Fibroblast of lung (primary cell): ENCODE measurements around the gene MILR1. TPM values are rescaled to one million over a fixed set of nuclear protein-coding genes. Genes with fewer than 3 reads are reported as not detected.

Experiments used
- DNase-seq, 2 donors: peaks; one replicate each; pipeline versions ENCODE4 v3.0.0 to v3.0.0-alpha.2; 2010; ENCODE audit warnings: low read depth in 2 of 2
- H2AFZ ChIP-seq: 2 replicates; pipeline ENCODE4 v1.5.1; 2012; ENCODE audit warnings: low read length, control low read depth, inconsistent platforms
- H3K27ac ChIP-seq: 2 replicates; pipeline ENCODE4 v1.5.1; 2011; ENCODE audit warnings: low read length, control low read depth; ENCODE audit not compliant: insufficient read depth
- H3K27me3 ChIP-seq: 2 replicates; pipeline ENCODE4 v1.5.1; 2011; ENCODE audit warnings: mild to moderate bottlenecking, low read length; ENCODE audit not compliant: control insufficient read depth, insufficient read depth
- H3K36me3 ChIP-seq: 2 replicates; pipeline ENCODE4 v1.5.1; 2011; ENCODE audit warnings: low read length; ENCODE audit not compliant: control insufficient read depth, insufficient read depth
- H3K4me1 ChIP-seq: 2 replicates; pipeline ENCODE4 v1.5.1; 2011; ENCODE audit warnings: low read length; ENCODE audit not compliant: control insufficient read depth, insufficient read depth; ENCODE audit errors: extremely low read depth
- H3K4me2 ChIP-seq: 2 replicates; pipeline ENCODE4 v1.5.1; 2011; ENCODE audit warnings: low read length, control low read depth; ENCODE audit not compliant: insufficient read depth; ENCODE audit errors: extremely low read depth
- H3K4me3 ChIP-seq, 4 experiments: fragments of 200-600 bp in 1 of 4; sonication (generic) in 1 of 4; replicated peaks in 1 of 4; 2 replicates each; pipeline ENCODE4 v1.5.1; 2011 to 2016; ENCODE audit warnings: low read length in 4 of 4, low read depth in 3 of 4, mild to moderate bottlenecking in 3 of 4, control low read depth in 2 of 4, inconsistent platforms in 1 of 4, mixed read lengths in 1 of 4; ENCODE audit not compliant: insufficient read depth in 1 of 4; ENCODE audit errors: control extremely low read depth in 1 of 4
- H3K79me2 ChIP-seq: 2 replicates; pipeline ENCODE4 v1.5.1; 2012; ENCODE audit warnings: mild to moderate bottlenecking, low read length, inconsistent platforms; ENCODE audit not compliant: control insufficient read depth, insufficient read depth
- H3K9ac ChIP-seq: 2 replicates; pipeline ENCODE4 v1.5.1; 2011; ENCODE audit warnings: mild to moderate bottlenecking, low read length, control low read depth; ENCODE audit not compliant: insufficient read depth
- H3K9me3 ChIP-seq: 2 replicates; pipeline ENCODE4 v1.5.1; 2012; ENCODE audit warnings: low read depth, low read length; ENCODE audit not compliant: control insufficient read depth, insufficient read depth
- H4K20me1 ChIP-seq: 2 replicates; pipeline ENCODE4 v1.5.1; 2011; ENCODE audit warnings: low read length; ENCODE audit not compliant: control insufficient read depth, insufficient read depth; ENCODE audit errors: extremely low read depth
- EZH2 ChIP-seq: IDR thresholded peaks from 2 replicates; pipeline ENCODE4 v1.5.1; 2012; ENCODE audit warnings: low read length, control low read depth, mild to moderate bottlenecking; ENCODE audit errors: missing control alignments
- polyA plus RNA-seq, 2 donors: library from polyadenylated mRNA; depleted of rRNA in 1 of 2; stranded (reverse) in 1 of 2; unstranded in 1 of 2; fragments of >200 nt; gene quantifications; 2 replicates each; pipeline ENCODE4 v1.2.1, GENCODE V29; 2011 to 2012; ENCODE audit warnings: missing spikeins in 1 of 2
- total RNA-seq: library from RNA; depleted of rRNA; stranded (reverse); fragments of >200 nt; gene quantifications from 2 replicates; pipeline ENCODE4 v1.2.1, GENCODE V29; 2014
- TF ChIP-seq, protein P1 (sequence below), 2 donors: IDR thresholded peaks in 1 of 2; conservative IDR thresholded peaks in 1 of 2; 1 replicate in 1 of 2; 2 replicates in 1 of 2; pipeline ENCODE4 v1.5.1; 2011 to 2012; ENCODE audit warnings: low read length in 2 of 2, control low read depth in 1 of 2, inconsistent platforms in 1 of 2, low read depth in 1 of 2, mild to moderate bottlenecking in 1 of 2

Gene MILR1
- total and polyA plus RNA-seq, 2 donors (not counting 1 experiment from before 2014, with no cell fraction given), result 9.1 to 11.6 TPM

DNA sequence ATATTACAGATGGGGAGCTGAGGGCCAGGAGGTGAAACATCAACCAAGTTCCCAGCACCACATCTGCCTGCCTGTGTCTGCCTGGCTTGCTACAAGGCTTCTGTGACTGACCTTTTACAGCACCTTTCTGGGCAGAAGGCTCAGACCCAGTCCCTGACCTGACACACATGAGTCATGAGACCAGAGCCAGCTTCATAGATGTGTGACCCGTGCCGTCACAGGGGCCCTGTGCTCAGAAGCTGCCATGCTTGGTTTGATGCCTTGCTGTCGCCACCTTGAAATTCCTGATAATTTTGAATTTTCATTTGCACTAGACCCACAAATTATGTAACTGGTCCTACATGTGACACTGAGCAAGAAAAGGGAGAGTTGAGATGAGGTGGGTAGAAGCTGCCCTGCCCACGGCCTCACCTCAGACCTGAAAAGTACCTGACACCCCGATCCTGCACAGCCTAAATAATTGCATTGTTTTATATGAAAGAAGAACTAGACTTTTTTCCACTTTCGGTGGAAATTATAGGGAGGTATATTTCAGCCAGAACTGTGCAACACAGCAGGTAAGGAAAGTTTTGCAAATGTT, 44.9 kb upstream of the MILR1 start:
- Histone ChIP-seq H3K4me1 (no peaks in the 10 kb centered on the region), H3K27ac (no peak overlapping the region), H3K9me3 (no peaks in the 10 kb centered on the region), H3K4me3 (no peak overlapping the region), H3K79me2 (no peaks in the 10 kb centered on the region), H3K27me3 (no peaks in the 10 kb centered on the region), H4K20me1 (no peaks in the 10 kb centered on the region), H3K4me2 (no peak overlapping the region), H2AFZ (no peak overlapping the region), H3K36me3 (no peaks in the 10 kb centered on the region), H3K9ac (no peak overlapping the region)
- no peak for DNase-seq
- TF ChIP-seq, protein P1, sequence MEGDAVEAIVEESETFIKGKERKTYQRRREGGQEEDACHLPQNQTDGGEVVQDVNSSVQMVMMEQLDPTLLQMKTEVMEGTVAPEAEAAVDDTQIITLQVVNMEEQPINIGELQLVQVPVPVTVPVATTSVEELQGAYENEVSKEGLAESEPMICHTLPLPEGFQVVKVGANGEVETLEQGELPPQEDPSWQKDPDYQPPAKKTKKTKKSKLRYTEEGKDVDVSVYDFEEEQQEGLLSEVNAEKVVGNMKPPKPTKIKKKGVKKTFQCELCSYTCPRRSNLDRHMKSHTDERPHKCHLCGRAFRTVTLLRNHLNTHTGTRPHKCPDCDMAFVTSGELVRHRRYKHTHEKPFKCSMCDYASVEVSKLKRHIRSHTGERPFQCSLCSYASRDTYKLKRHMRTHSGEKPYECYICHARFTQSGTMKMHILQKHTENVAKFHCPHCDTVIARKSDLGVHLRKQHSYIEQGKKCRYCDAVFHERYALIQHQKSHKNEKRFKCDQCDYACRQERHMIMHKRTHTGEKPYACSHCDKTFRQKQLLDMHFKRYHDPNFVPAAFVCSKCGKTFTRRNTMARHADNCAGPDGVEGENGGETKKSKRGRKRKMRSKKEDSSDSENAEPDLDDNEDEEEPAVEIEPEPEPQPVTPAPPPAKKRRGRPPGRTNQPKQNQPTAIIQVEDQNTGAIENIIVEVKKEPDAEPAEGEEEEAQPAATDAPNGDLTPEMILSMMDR (conservative IDR thresholded peaks at IDR 0.05 in 1 of 2, IDR thresholded peaks at IDR 0.05 in 1 of 2; ENCODE audit: low read depth in 1 of 2, low read length in 2 of 2), result no peak
- TF ChIP-seq EZH2, result no peak

DNA sequence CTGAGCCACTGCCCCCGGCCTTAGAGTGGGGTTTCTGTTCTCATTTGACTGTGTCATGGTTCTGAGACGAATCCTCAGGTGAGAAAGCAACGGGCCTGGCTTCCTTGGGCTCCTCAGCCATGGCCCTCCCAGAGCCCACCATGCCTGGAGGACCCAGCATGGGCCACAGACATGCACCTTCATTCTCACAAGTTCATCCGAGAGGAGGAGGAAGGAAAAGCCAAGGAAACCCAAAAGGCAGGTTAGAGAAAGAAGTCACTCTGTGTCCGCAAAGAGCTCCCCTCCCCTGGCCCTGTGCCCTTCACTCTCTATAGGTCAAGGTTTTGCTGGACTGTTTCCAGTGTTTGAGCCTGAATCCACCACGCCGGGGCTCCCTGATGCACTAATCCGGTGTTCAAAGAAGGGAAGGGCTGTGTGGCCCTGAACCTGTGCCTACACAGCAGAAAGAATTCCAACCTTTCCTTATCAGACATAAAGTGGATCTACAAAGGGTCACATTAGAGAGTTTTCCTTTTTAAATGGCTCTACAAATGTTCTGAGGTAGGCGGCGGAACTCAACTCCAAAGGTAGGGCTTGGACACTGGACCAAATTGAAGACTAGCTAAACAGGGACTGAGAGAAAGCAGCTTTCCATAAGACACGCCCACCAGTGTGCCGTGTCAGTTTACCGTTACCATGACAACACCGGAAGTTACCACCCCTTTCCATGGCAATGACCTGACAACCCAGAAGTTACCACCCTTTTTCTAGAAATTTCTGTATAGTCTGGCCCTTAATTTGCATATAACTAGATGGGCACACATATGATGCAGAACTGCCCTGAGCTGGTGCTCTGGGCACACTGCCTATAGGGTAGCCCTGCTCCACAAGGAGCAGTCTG, 42.4 kb upstream of the MILR1 start:
- no peaks in the 10 kb centered on the region for H3K36me3 ChIP-seq
- no peaks in the 10 kb centered on the region for H3K4me1 ChIP-seq
- no peak overlapping the region for H3K4me3 ChIP-seq
- H3K9me3 ChIP-seq, result no peaks in the 10 kb centered on the region
- TF ChIP-seq, protein P1 (conservative IDR thresholded peaks at IDR 0.05 in 1 of 2, IDR thresholded peaks at IDR 0.05 in 1 of 2; ENCODE audit: low read depth in 1 of 2, low read length in 2 of 2), result no peak
- TF ChIP-seq EZH2, result no peak
- DNase-seq, result peak in 1 of 2 donors; percentile 44
- H3K79me2 ChIP-seq, result no peaks in the 10 kb centered on the region
- no peaks in the 10 kb centered on the region for H4K20me1 ChIP-seq
- H2AFZ ChIP-seq, result no peak overlapping the region
- no peak overlapping the region for H3K27ac ChIP-seq
- H3K27me3 ChIP-seq, result no peaks in the 10 kb centered on the region
- H3K4me2 ChIP-seq, result no peak overlapping the region
- no peak overlapping the region for H3K9ac ChIP-seq

DNA sequence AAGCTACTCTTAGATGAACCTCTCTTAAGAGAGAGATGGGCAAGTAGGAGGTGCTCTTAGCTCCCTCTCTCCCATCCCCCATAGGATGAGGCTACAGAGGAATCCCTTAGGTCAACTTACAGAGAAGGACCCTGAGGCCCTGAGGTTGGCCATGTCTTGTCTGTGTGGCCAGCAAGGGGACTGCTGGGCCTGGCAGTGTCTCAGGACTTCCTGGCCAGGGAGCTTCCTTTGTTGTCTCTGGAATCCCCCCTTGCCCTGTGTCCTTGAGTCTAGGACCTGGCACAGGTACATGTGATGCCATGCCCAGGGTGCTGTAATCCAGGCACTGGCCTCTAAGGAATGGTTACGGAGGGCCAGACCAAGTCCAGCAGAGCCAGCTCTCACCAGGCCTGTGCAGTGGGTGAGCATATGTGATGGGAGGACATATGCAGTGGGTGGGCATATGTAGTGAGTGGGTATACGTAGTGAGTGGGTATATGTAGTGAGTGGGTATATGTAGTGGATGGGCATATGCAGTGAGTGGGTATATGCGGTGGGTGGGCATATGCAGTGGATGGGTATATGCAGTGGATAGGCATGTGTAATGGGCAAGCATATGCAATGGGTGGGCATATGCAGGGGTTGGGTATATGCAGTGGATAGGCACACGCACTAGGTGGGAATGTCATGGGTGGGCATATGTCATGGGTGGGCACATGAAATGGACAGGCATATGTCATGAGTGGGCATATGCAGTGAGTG, 38.0 kb upstream of the MILR1 start:
- no peak overlapping the region for H3K9ac ChIP-seq
- H3K27ac ChIP-seq, result no peak overlapping the region
- H3K4me3 ChIP-seq, result no peak overlapping the region
- H3K27me3 ChIP-seq, result no peaks in the 10 kb centered on the region
- no peak overlapping the region for H3K4me2 ChIP-seq
- no peak for TF ChIP-seq EZH2
- TF ChIP-seq, protein P1 (conservative IDR thresholded peaks at IDR 0.05 in 1 of 2, IDR thresholded peaks at IDR 0.05 in 1 of 2; ENCODE audit: low read depth in 1 of 2, low read length in 2 of 2), result no peak
- H3K4me1 ChIP-seq, result peaks cover 3% of the 10 kb centered on the region
- H3K79me2 ChIP-seq, result no peaks in the 10 kb centered on the region
- no peaks in the 10 kb centered on the region for H3K36me3 ChIP-seq
- DNase-seq, result no peak
- no peaks in the 10 kb centered on the region for H3K9me3 ChIP-seq
- H4K20me1 ChIP-seq, result no peaks in the 10 kb centered on the region
- no peak overlapping the region for H2AFZ ChIP-seq
